ENCODE measurements around the gene OSM. TPM values are rescaled to one million over a fixed set of nuclear protein-coding genes. Genes with fewer than 3 reads are reported as not detected.

The OSM gene
- total RNA-seq, 1 experiment from 2014 or later = not detected

DNA sequence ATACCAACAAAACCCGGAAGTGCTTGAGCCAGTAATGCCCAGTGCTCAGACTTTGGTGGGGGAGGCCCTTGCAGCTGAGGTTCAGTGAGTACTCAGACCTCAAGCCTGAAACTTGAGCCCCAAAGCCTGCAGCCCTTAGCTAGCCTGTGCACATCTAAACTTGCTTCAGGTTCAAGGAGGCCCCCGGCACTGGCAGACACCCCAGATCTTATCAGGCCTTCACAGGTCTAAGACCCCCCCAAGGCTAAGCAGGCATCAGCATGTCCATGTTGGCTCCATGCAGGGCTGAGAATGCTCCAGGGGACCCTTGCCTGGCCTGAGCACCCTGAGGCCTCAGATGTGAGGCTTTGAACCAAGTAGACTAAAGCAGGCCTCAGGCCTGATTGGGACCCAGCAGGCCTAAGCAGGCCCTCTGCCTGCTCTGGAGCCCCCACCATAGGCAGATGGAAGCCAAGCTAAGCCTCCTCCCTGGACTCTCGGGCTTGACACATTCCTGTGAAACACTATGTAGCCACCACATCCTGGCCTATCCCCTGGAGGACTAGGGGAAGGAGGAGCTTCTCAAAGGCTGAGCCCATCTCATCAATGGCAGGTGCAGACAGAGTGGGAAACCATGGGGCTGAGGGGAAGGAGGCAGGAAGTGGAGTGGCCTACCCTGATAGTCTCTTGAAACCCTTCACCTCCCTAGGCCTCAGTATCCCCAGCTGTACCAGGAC, 23.8 kb upstream of the OSM start:
- TF ChIP-seq EZH2phosphoT487 (IDR thresholded peaks at IDR 0.05; ENCODE audit: borderline replicate concordance, low read length) (no peak), EZH2 (IDR thresholded peaks at IDR 0.05; ENCODE audit: low read length, unreplicated experiment) (no peak)
- TF ChIP-seq, protein P1, sequence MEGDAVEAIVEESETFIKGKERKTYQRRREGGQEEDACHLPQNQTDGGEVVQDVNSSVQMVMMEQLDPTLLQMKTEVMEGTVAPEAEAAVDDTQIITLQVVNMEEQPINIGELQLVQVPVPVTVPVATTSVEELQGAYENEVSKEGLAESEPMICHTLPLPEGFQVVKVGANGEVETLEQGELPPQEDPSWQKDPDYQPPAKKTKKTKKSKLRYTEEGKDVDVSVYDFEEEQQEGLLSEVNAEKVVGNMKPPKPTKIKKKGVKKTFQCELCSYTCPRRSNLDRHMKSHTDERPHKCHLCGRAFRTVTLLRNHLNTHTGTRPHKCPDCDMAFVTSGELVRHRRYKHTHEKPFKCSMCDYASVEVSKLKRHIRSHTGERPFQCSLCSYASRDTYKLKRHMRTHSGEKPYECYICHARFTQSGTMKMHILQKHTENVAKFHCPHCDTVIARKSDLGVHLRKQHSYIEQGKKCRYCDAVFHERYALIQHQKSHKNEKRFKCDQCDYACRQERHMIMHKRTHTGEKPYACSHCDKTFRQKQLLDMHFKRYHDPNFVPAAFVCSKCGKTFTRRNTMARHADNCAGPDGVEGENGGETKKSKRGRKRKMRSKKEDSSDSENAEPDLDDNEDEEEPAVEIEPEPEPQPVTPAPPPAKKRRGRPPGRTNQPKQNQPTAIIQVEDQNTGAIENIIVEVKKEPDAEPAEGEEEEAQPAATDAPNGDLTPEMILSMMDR (conservative IDR thresholded peaks at IDR 0.05; ENCODE audit: low read depth, low read length) = no peak
- Histone ChIP-seq H3K4me2 (ENCODE audit: low read length) (no peak overlapping the region), H3K27me3 (ENCODE audit: low read length) (no peaks in the 10 kb centered on the region), H3F3A (ENCODE audit: low read length, unreplicated experiment) (no peaks in the 10 kb centered on the region), H3K79me2 (ENCODE audit: low read length) (0 out of 2 replicates have a peak, but pooled peaks cover 3% of the 10 kb centered on the region), H2AFZ (ENCODE audit: low read length) (no peak overlapping the region), H3K4me1 (ENCODE audit: insufficient read depth, low read length) (peaks cover 25% of the 10 kb centered on the region), H3K9me2 (replicated peaks; ENCODE audit: low read length) (no peaks in the 10 kb centered on the region), H3K4me3 (ENCODE audit: low read length) (no peak overlapping the region), H3K36me3 (ENCODE audit: low read depth, low read length) (peaks cover 3% of the 10 kb centered on the region; the same call in 1 of the 2 replicates), H4K20me1 (ENCODE audit: low read length) (no peaks in the 10 kb centered on the region), H3K9ac (ENCODE audit: low read length) (no peak overlapping the region), H3K27ac (ENCODE audit: low read length) (peak overlapping the region; percentile 8; the same call in 1 of the 2 replicates), H3K9me3 (ENCODE audit: low read length) (no peaks in the 10 kb centered on the region)
- POLR2A ChIA-PET (ENCODE audit: unreplicated experiment) = interaction anchor here (0.6 kb wide), 1 partner anchor 36 kb away, joined by 8 read pairs; the partner anchor contains the start of gene TBC1D10A
- intact Hi-C loops (cut with micrococcal nuclease) = no loop called here
- DNase-seq = peak; percentile 39
- peak; percentile 14; the same call in 1 of the 2 replicates for ATAC-seq
- BruUV-seq (replicated peaks) = no TSS peak
- CTCF ChIA-PET = interaction anchor here (1.6 kb wide), 1 partner anchor 97 kb away, joined by 7 read pairs; the partner anchor contains the start of gene RNF215

DNA sequence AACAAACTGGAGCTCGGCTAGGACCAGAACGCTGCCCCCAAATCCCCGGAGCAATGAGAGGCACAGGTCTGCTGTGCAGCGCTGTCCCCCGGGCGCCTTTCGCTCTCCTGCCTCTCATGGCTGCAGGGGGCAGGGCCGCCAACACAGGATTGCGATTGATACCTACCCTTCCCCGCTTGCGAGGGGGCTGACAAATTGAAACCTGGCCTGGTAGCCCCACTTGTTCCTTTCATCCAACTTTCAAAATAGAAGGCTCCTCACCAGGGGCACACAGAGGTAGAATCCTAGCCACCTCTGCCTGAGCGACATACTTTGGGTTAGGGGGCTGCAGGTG, 23.3 kb upstream of the OSM start:
- POLR2A ChIA-PET (ENCODE audit: unreplicated experiment) = interaction anchor here (0.6 kb wide), 1 partner anchor 37 kb away, joined by 8 read pairs; the partner anchor contains the start of gene TBC1D10A
- H4K20me1 ChIP-seq (ENCODE audit: low read length) = no peaks in the 10 kb centered on the region

More for the DNA sequence above, 23.3 kb upstream of the OSM start:
- no peak overlapping the region for H3K9ac ChIP-seq (ENCODE audit: low read length)
- H3K4me2 ChIP-seq (ENCODE audit: low read length) = peak overlapping the region; percentile 67
- TF ChIP-seq EZH2phosphoT487 (IDR thresholded peaks at IDR 0.05; ENCODE audit: borderline replicate concordance, low read length) (no peak), EZH2 (IDR thresholded peaks at IDR 0.05; ENCODE audit: low read length, unreplicated experiment) (no peak)
- TF ChIP-seq, protein P1 (conservative IDR thresholded peaks at IDR 0.05; ENCODE audit: low read depth, low read length) = no peak
- H2AFZ ChIP-seq (ENCODE audit: low read length) = no peak overlapping the region
- H3K4me1 ChIP-seq (ENCODE audit: insufficient read depth, low read length) = peaks cover 25% of the 10 kb centered on the region
- no peaks in the 10 kb centered on the region for H3K9me2 ChIP-seq (replicated peaks; ENCODE audit: low read length)
- peak overlapping the region; percentile 79; the same call in 1 of the 2 replicates for H3K4me3 ChIP-seq (ENCODE audit: low read length)
- H3F3A ChIP-seq (ENCODE audit: low read length, unreplicated experiment) = no peaks in the 10 kb centered on the region
- no TSS peak for BruUV-seq (replicated peaks)
- H3K9me3 ChIP-seq (ENCODE audit: low read length) = no peaks in the 10 kb centered on the region
- H3K27ac ChIP-seq (ENCODE audit: low read length) = no peak overlapping the region
- H3K27me3 ChIP-seq (ENCODE audit: low read length) = no peaks in the 10 kb centered on the region
- CTCF ChIA-PET = interaction anchor here (1.6 kb wide), 1 partner anchor 97 kb away, joined by 7 read pairs; the partner anchor contains the start of gene RNF215
- ATAC-seq = no peak
- intact Hi-C loops (cut with micrococcal nuclease) = loop anchor here (5.0 kb wide), 1 partner anchor 37 kb away; the partner anchor contains the start of gene TBC1D10A
- DNase-seq = no peak
- H3K36me3 ChIP-seq (ENCODE audit: low read depth, low read length) = peaks cover 3% of the 10 kb centered on the region; the same call in 1 of the 2 replicates
- 0 out of 2 replicates have a peak, but pooled peaks cover 3% of the 10 kb centered on the region for H3K79me2 ChIP-seq (ENCODE audit: low read length)
